Bone marrow (tissue), 2 donors: ENCODE data around the gene LYST.
A peak's percentile ranks its signal among the peaks of the same experiment; 100 is the strongest.
"Not testable (repeated sequence)": the region's sequence is repeated elsewhere in the genome, so short reads cannot be mapped to it uniquely, and the experiment has no call there.

Experiments
- DNase-seq, 2 donors: peaks; one replicate each; lab custom pipeline; 2025; lab: John Stamatoyannopoulos, UW

LYST gene

GRCh38 chr1:235855811-235856429 is 10.8 kb downstream of the LYST start:
- DNase-seq, result no peak

- no peak for DNase-seq
Observed at GRCh38 chr1:235854347-235854746, 12.4 kb downstream of the LYST start.

GRCh38 chr1:235853653-235854052 is 13.1 kb downstream of the LYST start:
- no peak for DNase-seq

GRCh38 chr1:235852887-235853286 is 13.8 kb downstream of the LYST start:
- DNase-seq, result no peak

GRCh38 chr1:235851939-235852338 is 14.8 kb downstream of the LYST start:
- no peak for DNase-seq

GRCh38 chr1:235848251-235848650 is 18.5 kb downstream of the LYST start:
- not testable (repeated sequence) for DNase-seq

GRCh38 chr1:235845656-235846107 is 21.0 kb downstream of the LYST start:
- DNase-seq, result not testable (repeated sequence)

- DNase-seq, result no peak
Observed at GRCh38 chr1:235844776-235845175, 21.9 kb downstream of the LYST start.

GRCh38 chr1:235843461-235843961 is 23.2 kb downstream of the LYST start:
- no peak for DNase-seq

GRCh38 chr1:235841938-235842545 is 24.7 kb downstream of the LYST start:
- no peak for DNase-seq

- no peak for DNase-seq
Observed at GRCh38 chr1:235838021-235838420, 28.7 kb downstream of the LYST start.

- no peak for DNase-seq
Observed at GRCh38 chr1:235835226-235835625, 31.5 kb downstream of the LYST start.

- DNase-seq, result no peak
Observed at GRCh38 chr1:235834620-235835019, 32.1 kb downstream of the LYST start.

GRCh38 chr1:235832011-235832410 is 34.7 kb downstream of the LYST start:
- no peak for DNase-seq

GRCh38 chr1:235831148-235831547 is 35.6 kb downstream of the LYST start:
- peak in 1 of 2 donors; percentile 13 for DNase-seq

GRCh38 chr1:235826102-235826854 is 40.4 kb downstream of the LYST start:
- no peak for DNase-seq

- no peak for DNase-seq
Observed at GRCh38 chr1:235825229-235825628, 41.5 kb downstream of the LYST start.

GRCh38 chr1:235823684-235824083 is 43.0 kb downstream of the LYST start:
- no peak for DNase-seq

GRCh38 chr1:235822685-235823084 is 44.0 kb downstream of the LYST start:
- no peak for DNase-seq

GRCh38 chr1:235821361-235821981 is 45.2 kb downstream of the LYST start:
- DNase-seq, result no peak

GRCh38 chr1:235820061-235820460 is 46.6 kb downstream of the LYST start:
- DNase-seq, result no peak

GRCh38 chr1:235818632-235819136 is 48.0 kb downstream of the LYST start:
- no peak for DNase-seq
